Activated CD8-positive, alpha-beta T cell treated with anti-CD3 and anti-CD28 coated beads for 36 hours (primary cell): ENCODE measurements around the gene SLC26A9. TPM values are rescaled to one million over a fixed set of nuclear protein-coding genes. Genes with fewer than 3 reads are reported as not detected.

Source experiments
- ATAC-seq: fragments of 200-7000 bp; cut with Tn5 transposase; one replicate; pipeline ENCODE4 v1.10.0; 2021; ENCODE audit warnings: mild to moderate bottlenecking, moderate library complexity
- CTCF ChIA-PET: fragments of 350-600 bp; sonication (Branson Sonifier 250); formaldehyde crosslinking; loops from one replicate; lab custom pipeline; 2021; ENCODE audit warnings: antibody characterized with exemption; lab: Charles Lee
- POLR2A ChIA-PET: fragments of 350-600 bp; sonication (Branson Sonifier 250); formaldehyde crosslinking; loops from one replicate; lab custom pipeline; 2021; ENCODE audit warnings: antibody characterized with exemption; lab: Charles Lee
- DNase-seq: peaks from one replicate; pipeline ENCODE4 v3.0.0-alpha.2; 2020
- H3K27ac Mint-ChIP-seq: one replicate; pipeline ENCODE4 v1.8.0; 2021; ENCODE audit warnings: mild to moderate bottlenecking, mixed read lengths
- H3K27me3 Mint-ChIP-seq: one replicate; pipeline ENCODE4 v1.8.0; 2021; ENCODE audit warnings: mixed read lengths
- H3K36me3 Mint-ChIP-seq: one replicate; pipeline ENCODE4 v1.8.0; 2021; ENCODE audit warnings: low read depth, mixed read lengths
- H3K4me1 Mint-ChIP-seq: one replicate; pipeline ENCODE4 v1.8.0; 2021; ENCODE audit warnings: low read depth, mixed read lengths
- H3K4me3 Mint-ChIP-seq: one replicate; pipeline ENCODE4 v1.8.0; 2021; ENCODE audit warnings: mild to moderate bottlenecking, moderate library complexity, mixed read lengths
- H3K9me3 Mint-ChIP-seq: one replicate; pipeline ENCODE4 v1.8.0; 2021; ENCODE audit warnings: mixed read lengths
- intact Hi-C: fragments of 100-400 bp; cut with micrococcal nuclease; formaldehyde crosslinking; loops from one replicate; pipeline ENCODE4 v1.10.0; 2022
- total RNA-seq, 2 experiments: library from RNA; stranded (reverse); gene quantifications; one replicate each; pipeline ENCODE4 v1.2.3, GENCODE V29; 2021
- TF ChIP-seq, protein P1 (sequence below): fragments of 200-600 bp; IDR thresholded peaks from one replicate; pipeline ENCODE4 v1.8.0; 2022; ENCODE audit warnings: antibody characterized with exemption, mild to moderate bottlenecking

Gene SLC26A9
- total RNA-seq, 2 experiments from 2014 or later = not detected

DNA sequence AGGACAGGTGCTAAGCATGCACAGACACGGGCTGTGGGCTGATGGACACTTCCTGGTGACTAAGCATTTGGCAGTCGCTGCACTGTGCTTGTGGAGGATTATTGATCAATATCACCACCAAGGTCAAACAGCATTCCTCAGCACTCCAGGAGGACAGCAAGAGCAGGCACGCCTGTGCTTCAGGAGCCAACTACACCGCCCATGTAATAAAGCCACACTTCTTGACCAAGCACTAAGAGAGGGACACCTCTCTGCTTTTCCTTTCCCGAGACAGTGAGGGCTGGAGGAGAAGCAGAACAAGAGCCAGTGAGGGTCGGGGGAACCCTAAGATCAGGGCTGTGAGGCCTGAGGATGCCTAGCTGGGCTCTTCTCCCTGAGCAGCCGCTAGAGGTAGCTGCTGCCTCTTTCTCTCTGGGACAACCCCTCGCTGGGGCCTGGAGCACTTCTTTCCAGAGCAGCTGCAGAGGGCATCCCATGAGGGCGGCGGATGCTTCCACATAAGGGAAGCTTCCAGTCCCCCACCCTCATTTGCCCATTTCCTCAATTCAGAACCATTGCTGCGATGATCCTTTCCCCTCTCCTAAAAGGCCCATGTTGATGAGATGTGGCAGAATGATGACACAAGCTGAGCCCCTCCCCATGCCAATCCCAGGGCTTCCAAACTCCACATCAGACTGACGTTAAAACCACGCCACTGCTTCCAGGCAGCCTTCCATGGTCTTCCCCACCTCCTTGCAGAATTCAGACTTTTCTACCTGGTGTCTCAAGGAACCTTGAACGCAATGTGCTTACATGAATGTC lies 40.9 kb upstream of the SLC26A9 start:
- TF ChIP-seq, protein P1, sequence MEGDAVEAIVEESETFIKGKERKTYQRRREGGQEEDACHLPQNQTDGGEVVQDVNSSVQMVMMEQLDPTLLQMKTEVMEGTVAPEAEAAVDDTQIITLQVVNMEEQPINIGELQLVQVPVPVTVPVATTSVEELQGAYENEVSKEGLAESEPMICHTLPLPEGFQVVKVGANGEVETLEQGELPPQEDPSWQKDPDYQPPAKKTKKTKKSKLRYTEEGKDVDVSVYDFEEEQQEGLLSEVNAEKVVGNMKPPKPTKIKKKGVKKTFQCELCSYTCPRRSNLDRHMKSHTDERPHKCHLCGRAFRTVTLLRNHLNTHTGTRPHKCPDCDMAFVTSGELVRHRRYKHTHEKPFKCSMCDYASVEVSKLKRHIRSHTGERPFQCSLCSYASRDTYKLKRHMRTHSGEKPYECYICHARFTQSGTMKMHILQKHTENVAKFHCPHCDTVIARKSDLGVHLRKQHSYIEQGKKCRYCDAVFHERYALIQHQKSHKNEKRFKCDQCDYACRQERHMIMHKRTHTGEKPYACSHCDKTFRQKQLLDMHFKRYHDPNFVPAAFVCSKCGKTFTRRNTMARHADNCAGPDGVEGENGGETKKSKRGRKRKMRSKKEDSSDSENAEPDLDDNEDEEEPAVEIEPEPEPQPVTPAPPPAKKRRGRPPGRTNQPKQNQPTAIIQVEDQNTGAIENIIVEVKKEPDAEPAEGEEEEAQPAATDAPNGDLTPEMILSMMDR = peak; percentile 46
- no peak overlapping the region for H3K4me3 Mint-ChIP-seq
- POLR2A ChIA-PET = no interaction called here
- no peaks in the 10 kb centered on the region for H3K36me3 Mint-ChIP-seq
- H3K4me1 Mint-ChIP-seq = no peaks in the 10 kb centered on the region
- ATAC-seq (peak; percentile 77), DNase-seq (peak; percentile 59)
- no peak overlapping the region for H3K27ac Mint-ChIP-seq
- no peaks in the 10 kb centered on the region for H3K9me3 Mint-ChIP-seq
- intact Hi-C loops = loop anchor here (5.0 kb wide), 1 partner anchor 123 kb away; no protein-coding TSS in a partner anchor
- CTCF ChIA-PET = interaction anchor here (0.7 to 11.3 kb wide), 16 partner anchors 9 to 326 kb away, joined by 3 to 260 read pairs (median 6); no protein-coding TSS in a partner anchor
- H3K27me3 Mint-ChIP-seq = no peaks in the 10 kb centered on the region

DNA sequence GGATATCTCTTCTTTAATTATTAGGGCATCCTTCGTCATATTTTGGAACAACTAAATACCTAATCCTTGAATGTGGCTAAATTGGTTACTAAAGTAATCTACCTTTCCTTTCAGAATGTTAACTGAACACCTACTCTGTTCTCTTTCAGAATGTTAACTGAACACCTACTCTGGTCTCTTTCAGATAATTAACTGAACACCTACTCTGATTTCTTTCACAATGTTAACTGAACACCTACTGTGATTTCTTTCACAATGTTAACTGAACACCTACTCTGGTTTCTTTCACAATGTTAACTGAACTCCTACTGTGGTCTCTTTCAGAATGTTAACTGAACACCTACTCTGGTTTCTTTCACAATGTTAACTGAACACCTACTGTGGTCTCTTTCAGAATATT lies 38.0 kb upstream of the SLC26A9 start:
- peaks cover 1% of the 10 kb centered on the region for H3K27me3 Mint-ChIP-seq
- intact Hi-C loops = loop anchor here (5.0 kb wide), 1 partner anchor 126 kb away; no protein-coding TSS in a partner anchor
- H3K27ac Mint-ChIP-seq = no peak overlapping the region
- no peak for ATAC-seq
- H3K4me3 Mint-ChIP-seq = no peak overlapping the region
- DNase-seq = no peak
- ChIA-PET POLR2A (no interaction called here), CTCF (interaction anchor here (1.0 to 11.3 kb wide), 4 partner anchors 50 to 322 kb away, joined by 4 to 260 read pairs (median 10); no protein-coding TSS in a partner anchor)
- TF ChIP-seq, protein P1 = no peak
- H3K36me3 Mint-ChIP-seq = no peaks in the 10 kb centered on the region
- H3K9me3 Mint-ChIP-seq = no peaks in the 10 kb centered on the region
- no peaks in the 10 kb centered on the region for H3K4me1 Mint-ChIP-seq

DNA sequence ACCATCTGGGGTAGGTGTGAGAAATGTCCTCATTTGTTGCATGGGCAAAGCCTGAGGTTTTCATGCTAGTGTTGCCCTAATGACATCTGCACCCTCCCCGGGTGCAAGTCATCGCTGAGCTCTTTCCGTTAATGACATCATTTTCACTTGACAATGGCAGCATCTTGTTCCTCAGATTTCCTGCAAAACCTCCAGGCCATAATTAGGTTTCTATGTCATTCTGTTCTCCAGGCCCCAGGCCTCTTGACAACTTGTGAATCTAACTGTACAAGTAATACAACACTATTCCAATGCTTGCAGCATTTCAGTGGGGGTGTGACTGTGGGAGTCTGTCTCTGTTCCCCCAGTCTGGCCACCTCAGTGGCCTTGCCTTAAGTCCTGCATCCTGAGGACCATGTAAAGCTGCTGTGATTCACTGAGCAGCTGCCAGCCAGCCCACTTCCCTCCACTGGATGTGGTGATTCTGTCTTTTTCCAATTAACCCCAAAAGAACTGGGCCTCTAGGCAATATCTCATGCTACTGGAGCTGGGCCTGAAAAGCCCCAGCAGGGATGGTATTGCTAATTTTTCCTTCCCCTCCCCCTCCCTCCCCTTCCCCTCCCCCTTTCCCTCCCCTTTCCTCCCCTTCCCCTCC lies 37.1 kb upstream of the SLC26A9 start:
- H3K4me3 Mint-ChIP-seq = no peak overlapping the region
- DNase-seq (no peak), ATAC-seq (no peak)
- H3K4me1 Mint-ChIP-seq = no peaks in the 10 kb centered on the region
- H3K27me3 Mint-ChIP-seq = peaks cover 1% of the 10 kb centered on the region
- TF ChIP-seq, protein P1 = no peak
- no peaks in the 10 kb centered on the region for H3K9me3 Mint-ChIP-seq
- H3K36me3 Mint-ChIP-seq = no peaks in the 10 kb centered on the region
- ChIA-PET POLR2A (no interaction called here), CTCF (interaction anchor here (1.0 to 11.3 kb wide), 4 partner anchors 51 to 324 kb away, joined by 3 to 260 read pairs (median 58); no protein-coding TSS in a partner anchor)
- intact Hi-C loops = loop anchor here (5.0 kb wide), 1 partner anchor 127 kb away; no protein-coding TSS in a partner anchor
- no peak overlapping the region for H3K27ac Mint-ChIP-seq

DNA sequence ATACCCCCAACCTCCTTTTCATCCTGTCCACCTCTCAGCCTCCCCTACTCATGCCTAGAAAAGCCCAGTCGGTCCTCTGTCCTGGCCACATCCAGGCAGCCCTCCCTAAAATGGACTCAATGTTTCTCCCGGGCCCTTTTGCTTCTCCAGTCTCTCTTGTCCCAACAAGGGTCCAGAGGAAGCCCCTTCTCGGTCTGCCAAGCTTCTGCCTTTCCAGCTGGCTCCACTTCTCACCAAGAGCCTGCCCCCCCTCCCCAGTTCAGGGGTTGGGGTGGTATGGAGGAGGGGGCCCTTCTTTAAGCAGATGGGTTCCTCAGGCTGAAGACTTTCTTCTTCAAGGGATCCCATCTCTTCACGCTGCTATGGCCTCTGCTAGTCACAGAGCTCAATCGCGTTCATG lies 36.0 kb upstream of the SLC26A9 start:
- no peaks in the 10 kb centered on the region for H3K36me3 Mint-ChIP-seq
- POLR2A ChIA-PET = no interaction called here
- H3K27me3 Mint-ChIP-seq = peaks cover 1% of the 10 kb centered on the region
- TF ChIP-seq, protein P1 = no peak
- no peak overlapping the region for H3K4me3 Mint-ChIP-seq
- H3K27ac Mint-ChIP-seq = no peak overlapping the region
- intact Hi-C loops = loop anchor here (5.0 kb wide), 1 partner anchor 322 kb away; no protein-coding TSS in a partner anchor
- CTCF ChIA-PET = interaction anchor here (0.6 to 11.3 kb wide), 7 partner anchors 12 to 322 kb away, joined by 3 to 260 read pairs (median 3); no protein-coding TSS in a partner anchor
- ATAC-seq = no peak
- DNase-seq = no peak
- H3K4me1 Mint-ChIP-seq = no peaks in the 10 kb centered on the region
- H3K9me3 Mint-ChIP-seq = peaks cover 3% of the 10 kb centered on the region
